Upper lobe of left lung (tissue), 6 donors: ENCODE results near the gene PRKCZ. TPM values are rescaled to one million over a fixed set of nuclear protein-coding genes. Genes with fewer than 3 reads are reported as not detected.

ENCODE experiments used
- ATAC-seq, 2 donors: fragments of 200-7000 bp; cut with Tn5 transposase; one replicate each; pipeline ENCODE4 v1.9.1; 2022; ENCODE audit warnings: mild to moderate bottlenecking in 2 of 2, moderate library complexity in 2 of 2; ENCODE audit not compliant: low FRiP score in 2 of 2
- DNase-seq, 2 donors: peaks; one replicate each; pipeline ENCODE4 v3.0.0-alpha.2; 2019 to 2020
- H3K27ac ChIP-seq, 4 donors: fragments of 200-600 bp; sonication (generic); one replicate each; pipeline ENCODE4 v1.5.1; 2016 to 2019
- H3K27me3 ChIP-seq, 4 donors: fragments of 200-600 bp; sonication (generic); one replicate each; pipeline ENCODE4 v1.5.1; 2017 to 2019
- H3K36me3 ChIP-seq, 4 donors: fragments of 200-600 bp; sonication (generic); one replicate each; pipeline ENCODE4 v1.5.1; 2016 to 2019
- H3K4me1 ChIP-seq, 4 donors: fragments of 200-600 bp; sonication (generic); one replicate each; pipeline ENCODE4 v1.5.1; 2018 to 2019
- H3K4me3 ChIP-seq, 4 donors: fragments of 200-600 bp; sonication (generic); one replicate each; pipeline ENCODE4 v1.5.1; 2017 to 2019; ENCODE audit warnings: mild to moderate bottlenecking in 2 of 4, moderate library complexity in 1 of 4
- H3K9me3 ChIP-seq, 4 donors: fragments of 200-600 bp; sonication (generic); one replicate each; pipeline ENCODE4 v1.5.1; 2018 to 2019
- EP300 ChIP-seq, 4 donors: sonication (generic); formaldehyde crosslinking; IDR thresholded peaks; one replicate each; pipeline ENCODE4 v1.5.1; 2017; ENCODE audit warnings: antibody characterized with exemption in 4 of 4, control low read depth in 2 of 4
- POLR2A ChIP-seq, 4 donors: fragments of 450-650 bp; IDR thresholded peaks; one replicate each; pipeline ENCODE4 v1.5.1; 2016 to 2017; ENCODE audit warnings: antibody characterized with exemption in 4 of 4, mild to moderate bottlenecking in 2 of 4
- POLR2AphosphoS5 ChIP-seq, 2 donors: sonication (generic); formaldehyde crosslinking; IDR thresholded peaks; one replicate each; pipeline ENCODE4 v1.5.1; 2017; ENCODE audit warnings: antibody characterized with exemption in 2 of 2
- WGBS, 2 donors: methylation state at CpG; one replicate each; pipeline ENCODE4 v1.1.5; 2017 to 2018; 5-methylcytosine and 5-hydroxymethylcytosine counted together
- total RNA-seq, 6 donors: library from RNA; depleted of rRNA in 4 of 6; stranded (reverse); fragments of >200 nt in 4 of 6; gene quantifications; one replicate each; pipeline versions ENCODE4 v1.1.0 to v1.2.1, GENCODE V29; 2016 to 2021
- TF ChIP-seq, protein P1 (sequence below), 6 experiments: fragments of 450-650 bp in 4 of 6; fragments of 200-600 bp in 2 of 6; sonication (generic) in 2 of 6; IDR thresholded peaks; one replicate each; pipeline ENCODE4 v1.5.1; 2016 to 2019; ENCODE audit warnings: antibody characterized with exemption in 6 of 6
- donor health status: DM: no; HTN: no; CAD: no; lungs with moderate emphysema.
- donor health status: DM: no; HTN: yes; CAD: no; lungs with severe emphysema.

The PRKCZ gene
- total RNA-seq, 6 donors from 2014 or later: 107 to 169 (median 138) TPM

DNA sequence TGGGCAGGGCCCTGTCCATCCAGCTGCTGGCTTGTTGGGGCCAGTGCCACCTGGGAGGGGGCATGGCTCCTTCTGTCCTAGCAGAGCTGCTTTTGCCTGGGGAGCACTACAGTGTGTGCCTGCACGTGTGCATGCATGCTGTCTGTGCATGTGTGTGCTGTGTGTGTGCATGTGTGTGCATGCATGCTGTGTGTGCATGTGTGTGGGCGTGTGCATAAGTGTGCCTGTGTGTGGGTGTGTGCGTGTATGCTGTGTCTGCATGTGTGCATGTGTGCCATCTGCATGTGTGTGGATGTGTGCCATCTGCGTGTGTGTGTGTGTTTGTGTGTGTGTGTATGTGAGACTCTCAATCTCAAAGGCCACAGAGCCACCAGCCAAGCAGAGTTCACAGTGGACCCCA, 8.3 kb upstream of the PRKCZ start:
- no peak overlapping the region for H3K27ac ChIP-seq
- no peak for DNase-seq
- H3K4me3 ChIP-seq: no peak overlapping the region
- no peaks in the 10 kb centered on the region for H3K9me3 ChIP-seq
- H3K4me1 ChIP-seq: peaks cover 9 to 19% (median 15%) of the 10 kb centered on the region in 4 donors
- H3K36me3 ChIP-seq: no peaks in the 10 kb centered on the region
- TF ChIP-seq POLR2A (IDR thresholded peaks at IDR 0.05) (no peak), POLR2AphosphoS5 (IDR thresholded peaks at IDR 0.05) (no peak), EP300 (IDR thresholded peaks at IDR 0.05) (no peak)
- TF ChIP-seq, protein P1, sequence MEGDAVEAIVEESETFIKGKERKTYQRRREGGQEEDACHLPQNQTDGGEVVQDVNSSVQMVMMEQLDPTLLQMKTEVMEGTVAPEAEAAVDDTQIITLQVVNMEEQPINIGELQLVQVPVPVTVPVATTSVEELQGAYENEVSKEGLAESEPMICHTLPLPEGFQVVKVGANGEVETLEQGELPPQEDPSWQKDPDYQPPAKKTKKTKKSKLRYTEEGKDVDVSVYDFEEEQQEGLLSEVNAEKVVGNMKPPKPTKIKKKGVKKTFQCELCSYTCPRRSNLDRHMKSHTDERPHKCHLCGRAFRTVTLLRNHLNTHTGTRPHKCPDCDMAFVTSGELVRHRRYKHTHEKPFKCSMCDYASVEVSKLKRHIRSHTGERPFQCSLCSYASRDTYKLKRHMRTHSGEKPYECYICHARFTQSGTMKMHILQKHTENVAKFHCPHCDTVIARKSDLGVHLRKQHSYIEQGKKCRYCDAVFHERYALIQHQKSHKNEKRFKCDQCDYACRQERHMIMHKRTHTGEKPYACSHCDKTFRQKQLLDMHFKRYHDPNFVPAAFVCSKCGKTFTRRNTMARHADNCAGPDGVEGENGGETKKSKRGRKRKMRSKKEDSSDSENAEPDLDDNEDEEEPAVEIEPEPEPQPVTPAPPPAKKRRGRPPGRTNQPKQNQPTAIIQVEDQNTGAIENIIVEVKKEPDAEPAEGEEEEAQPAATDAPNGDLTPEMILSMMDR (IDR thresholded peaks at IDR 0.05): no peak
- peaks cover 0 to under 1% (median 0%) of the 10 kb centered on the region in 4 donors for H3K27me3 ChIP-seq
- ATAC-seq: no peak
- 82 to 83% methylated on average over 3 to 4 of the region's 4 CpGs for WGBS, 2 donors

DNA sequence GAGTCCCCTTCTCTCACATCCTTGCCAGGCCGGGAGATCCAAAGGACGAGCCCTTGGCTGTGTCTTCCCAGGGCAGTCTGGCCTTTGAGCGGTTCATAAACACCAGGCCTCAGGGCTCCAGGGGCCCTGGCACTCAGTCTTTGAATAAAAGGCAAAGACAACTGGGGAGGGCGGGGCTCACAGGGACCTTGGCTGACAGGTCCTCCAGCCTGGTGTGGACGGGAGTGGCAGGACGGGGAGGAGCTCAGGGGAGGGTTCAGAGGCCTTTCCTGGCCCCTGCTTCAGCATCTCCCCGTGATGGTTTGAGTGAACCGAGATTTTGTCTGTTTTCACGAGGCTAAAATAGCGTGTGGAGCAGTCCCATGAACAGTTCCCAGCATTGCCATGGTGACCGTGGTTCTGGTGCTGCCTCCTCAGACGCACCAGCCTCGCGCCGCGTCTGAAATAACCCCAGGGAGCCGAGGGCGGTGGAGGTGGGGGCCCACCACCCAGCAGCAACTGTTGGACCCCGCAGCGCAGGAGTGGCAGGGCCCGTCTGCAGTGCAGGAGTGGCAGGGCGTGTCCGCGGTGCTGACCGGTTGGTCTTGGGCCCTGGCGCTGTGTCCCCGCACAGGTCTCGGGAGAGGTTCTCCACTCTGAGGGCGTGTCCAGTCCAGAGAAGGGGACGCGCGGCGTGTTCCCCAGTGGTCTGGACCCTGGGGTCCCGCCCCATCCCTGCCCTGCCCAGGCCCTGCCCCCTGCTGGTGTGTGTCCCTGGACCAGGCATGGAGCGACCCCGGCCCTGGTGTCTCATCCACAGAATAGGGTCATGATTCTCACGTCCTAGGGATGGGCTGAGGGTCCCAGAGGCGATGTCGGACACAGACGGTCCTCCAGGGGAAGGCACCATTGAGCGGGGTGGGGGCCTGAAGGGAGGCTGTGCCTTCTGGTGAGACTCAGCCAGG, 7.1 kb upstream of the PRKCZ start:
- no peaks in the 10 kb centered on the region for H3K9me3 ChIP-seq
- H3K27ac ChIP-seq: no peak overlapping the region
- DNase-seq (peak in 1 of 2 donors; percentile 76), ATAC-seq (no peak)
- peaks cover 9 to 19% (median 17%) of the 10 kb centered on the region in 4 donors for H3K4me1 ChIP-seq
- no peaks in the 10 kb centered on the region for H3K36me3 ChIP-seq
- peaks cover 0 to 5% (median 0%) of the 10 kb centered on the region in 4 donors for H3K27me3 ChIP-seq
- TF ChIP-seq, protein P1 (IDR thresholded peaks at IDR 0.05): no peak
- TF ChIP-seq POLR2A (IDR thresholded peaks at IDR 0.05) (no peak), EP300 (IDR thresholded peaks at IDR 0.05) (no peak), POLR2AphosphoS5 (IDR thresholded peaks at IDR 0.05) (no peak)
- 74 to 76% methylated on average over 24 to 29 of the region's 41 CpGs for WGBS, 2 donors
- no peak overlapping the region for H3K4me3 ChIP-seq

DNA sequence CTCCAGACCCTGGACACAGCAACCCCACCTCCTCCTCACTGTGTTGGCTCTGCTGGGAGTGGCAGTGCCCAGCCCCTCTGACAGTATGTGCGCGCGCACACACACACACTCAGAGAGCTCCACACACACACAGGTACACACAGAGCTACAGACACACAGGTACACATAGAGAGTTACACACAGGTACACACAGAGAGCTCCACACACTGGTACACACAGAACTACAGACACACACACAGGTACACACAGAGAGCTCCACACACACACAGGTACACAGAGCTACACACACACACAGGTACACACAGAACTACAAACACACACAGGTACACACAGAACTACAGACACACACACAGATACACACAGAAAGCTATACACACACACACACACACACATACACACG, 6.3 kb upstream of the PRKCZ start:
- DNase-seq (no peak), ATAC-seq (no peak)
- TF ChIP-seq POLR2AphosphoS5 (IDR thresholded peaks at IDR 0.05) (no peak), POLR2A (IDR thresholded peaks at IDR 0.05) (no peak), EP300 (IDR thresholded peaks at IDR 0.05) (no peak)
- TF ChIP-seq, protein P1 (IDR thresholded peaks at IDR 0.05): no peak
- H3K9me3 ChIP-seq: no peaks in the 10 kb centered on the region
- H3K36me3 ChIP-seq: no peaks in the 10 kb centered on the region
- 97 to 98% methylated on average over 4 of the region's 4 CpGs for WGBS, 2 donors
- peaks cover 9 to 19% (median 17%) of the 10 kb centered on the region in 4 donors for H3K4me1 ChIP-seq
- H3K27ac ChIP-seq: no peak overlapping the region
- peaks cover 0 to 5% (median 0%) of the 10 kb centered on the region in 4 donors for H3K27me3 ChIP-seq
- no peak overlapping the region for H3K4me3 ChIP-seq

DNA sequence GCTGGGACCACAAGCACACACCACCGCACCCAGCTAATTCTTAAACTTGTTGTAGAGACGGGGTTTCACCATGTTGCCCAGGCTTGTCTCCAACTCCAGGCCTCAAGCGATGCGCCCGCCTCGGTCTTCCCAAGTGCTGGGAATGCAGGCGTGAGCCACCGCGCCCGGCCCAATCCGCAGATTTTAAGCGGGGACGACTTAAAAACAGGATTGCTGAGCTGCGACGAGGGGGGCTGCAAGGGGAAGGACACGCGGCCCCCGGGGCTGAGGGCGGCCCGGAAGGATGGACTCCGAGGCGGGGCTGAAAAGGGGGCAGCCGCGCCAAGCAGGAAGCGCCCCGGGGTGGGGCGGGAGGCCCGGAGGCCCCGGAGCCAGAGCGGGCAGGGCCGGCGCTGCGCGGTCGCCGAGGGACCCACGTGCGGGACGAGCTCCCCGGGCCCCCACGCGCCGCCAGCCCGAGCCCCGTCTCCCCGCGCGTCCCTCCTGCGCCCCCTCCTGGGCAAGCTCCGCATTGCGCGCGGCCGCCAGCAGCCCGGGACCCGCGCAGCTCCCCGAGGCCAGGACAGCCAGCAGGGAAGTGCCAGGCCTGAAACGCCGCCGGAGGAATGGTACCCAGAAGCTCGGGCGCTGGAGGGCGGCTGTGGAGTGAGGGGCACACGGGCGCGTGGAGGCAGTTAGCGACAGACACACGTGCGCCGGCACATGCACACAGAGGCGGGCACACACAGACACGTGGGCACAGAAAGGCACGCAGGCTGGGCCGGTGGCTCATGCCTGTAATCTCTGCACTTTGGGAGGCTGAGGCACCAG, 5.5 kb upstream of the PRKCZ start:
- peaks cover 17 to 26% (median 23%) of the 10 kb centered on the region in 4 donors for H3K4me1 ChIP-seq
- no peaks in the 10 kb centered on the region for H3K36me3 ChIP-seq
- peak overlapping the region in 3 of 4 donors; percentile 24 to 43 (median 33) for H3K4me3 ChIP-seq
- TF ChIP-seq, protein P1 (IDR thresholded peaks at IDR 0.05): peak; percentile 89 to 98 (median 97)
- TF ChIP-seq POLR2A (IDR thresholded peaks at IDR 0.05): no peak
- peaks cover 0 to 10% (median 0%) of the 10 kb centered on the region in 4 donors for H3K27me3 ChIP-seq
- peak; percentile 63 to 97 for DNase-seq
- H3K9me3 ChIP-seq: no peaks in the 10 kb centered on the region
- peak overlapping the region in 2 of 4 donors; percentile 20 to 35 for H3K27ac ChIP-seq
- WGBS, 2 donors: 19 to 49% methylated on average over 8 to 39 of the region's 75 CpGs
- peak; percentile 64 to 87 for ATAC-seq
